ENCODE results near the gene PWP2. TPM values are rescaled to one million over a fixed set of nuclear protein-coding genes. Genes with fewer than 3 reads are reported as not detected.

Gene PWP2
- total RNA-seq, 2 donors from 2014 or later = 10.9 to 13.0 TPM

GRCh38 chr21:44078411-44078981 lies 28.7 kb upstream of the PWP2 start:
- no peak for TF ChIP-seq CTCF (IDR thresholded peaks at IDR 0.05)
- Histone ChIP-seq H3K9me3 (no peaks in the 10 kb centered on the region), H3K27me3 (replicated peaks; ENCODE audit: insufficient read depth) (no peaks in the 10 kb centered on the region), H3K4me3 (no peak overlapping the region), H3K4me1 (ENCODE audit: control insufficient read depth in 1 of 2, low read depth in 2 of 2) (no peaks in the 10 kb centered on the region), H3K36me3 (peaks cover 30% of the 10 kb centered on the region), H3K27ac (no peak overlapping the region)
- DNase-seq (ENCODE audit: low spot score) (no peak), ATAC-seq (ENCODE audit: insufficient number of reproducible peaks, low FRiP score, low read depth) (no peak)

GRCh38 chr21:44079446-44079845 lies 27.8 kb upstream of the PWP2 start:
- no peak for DNase-seq (ENCODE audit: low spot score)
- Histone ChIP-seq H3K27me3 (replicated peaks; ENCODE audit: insufficient read depth) (no peaks in the 10 kb centered on the region), H3K4me3 (no peak overlapping the region), H3K27ac (no peak overlapping the region), H3K36me3 (peaks cover 30% of the 10 kb centered on the region), H3K4me1 (ENCODE audit: control insufficient read depth in 1 of 2, low read depth in 2 of 2) (peaks cover 0 to 2% of the 10 kb centered on the region in 2 donors), H3K9me3 (no peaks in the 10 kb centered on the region)
- ATAC-seq (ENCODE audit: insufficient number of reproducible peaks, low FRiP score, low read depth) = no peak
- no peak for TF ChIP-seq CTCF (IDR thresholded peaks at IDR 0.05)

GRCh38 chr21:44079846-44080245 lies 27.4 kb upstream of the PWP2 start:
- H3K27me3 ChIP-seq (replicated peaks; ENCODE audit: insufficient read depth) = no peaks in the 10 kb centered on the region
- no peak for DNase-seq (ENCODE audit: low spot score)
- H3K36me3 ChIP-seq = peaks cover 30% of the 10 kb centered on the region
- peaks cover 0 to 6% of the 10 kb centered on the region in 2 donors for H3K4me1 ChIP-seq (ENCODE audit: control insufficient read depth in 1 of 2, low read depth in 2 of 2)
- no peak overlapping the region for H3K4me3 ChIP-seq
- no peak for ATAC-seq (ENCODE audit: insufficient number of reproducible peaks, low FRiP score, low read depth)
- no peak overlapping the region for H3K27ac ChIP-seq
- TF ChIP-seq CTCF (IDR thresholded peaks at IDR 0.05) = no peak
- H3K9me3 ChIP-seq = no peaks in the 10 kb centered on the region

GRCh38 chr21:44082648-44083440 lies 24.4 kb upstream of the PWP2 start:
- no peak for TF ChIP-seq CTCF (IDR thresholded peaks at IDR 0.05)
- Histone ChIP-seq H3K27ac (no peak overlapping the region), H3K27me3 (replicated peaks; ENCODE audit: insufficient read depth) (no peaks in the 10 kb centered on the region), H3K4me3 (no peak overlapping the region), H3K36me3 (peaks cover 41% of the 10 kb centered on the region), H3K4me1 (ENCODE audit: control insufficient read depth in 1 of 2, low read depth in 2 of 2) (peaks cover 0 to 6% of the 10 kb centered on the region in 2 donors), H3K9me3 (no peaks in the 10 kb centered on the region)
- no peak for ATAC-seq (ENCODE audit: insufficient number of reproducible peaks, low FRiP score, low read depth)
- DNase-seq (ENCODE audit: low spot score) = no peak

- peaks cover 0 to 6% of the 10 kb centered on the region in 2 donors for H3K4me1 ChIP-seq (ENCODE audit: control insufficient read depth in 1 of 2, low read depth in 2 of 2)
- DNase-seq (ENCODE audit: low spot score) (no peak), ATAC-seq (ENCODE audit: insufficient number of reproducible peaks, low FRiP score, low read depth) (no peak)
- H3K27ac ChIP-seq = no peak overlapping the region
- peaks cover 42% of the 10 kb centered on the region for H3K36me3 ChIP-seq
- no peaks in the 10 kb centered on the region for H3K27me3 ChIP-seq (replicated peaks; ENCODE audit: insufficient read depth)
- TF ChIP-seq CTCF (IDR thresholded peaks at IDR 0.05) = no peak
- H3K4me3 ChIP-seq = no peak overlapping the region
- H3K9me3 ChIP-seq = no peaks in the 10 kb centered on the region
These were observed 23.4 kb upstream of the PWP2 start for GRCh38 chr21:44083631-44084291.
